SK-N-SH treated with all-trans-retinoic acid at 6 μM for 48 hours (cell line): ENCODE results near the gene ITGA8.

Source experiments
- ATAC-seq: fragments of 200-7000 bp; cut with Tn5 transposase; 3 replicates; pipeline ENCODE4 v1.9.1; 2020; ENCODE audit warnings: mild to moderate bottlenecking, moderate library complexity
- ARNTL ChIP-seq: fragments of 450-650 bp; formaldehyde crosslinking; IDR thresholded peaks from 2 replicates; pipeline ENCODE4 v1.5.0; 2020; ENCODE audit warnings: low read depth, mild to moderate bottlenecking, moderate library complexity, borderline replicate concordance
- BACH2 ChIP-seq: fragments of 250-450 bp; sonication (Bioruptor Pico); IDR thresholded peaks from 2 replicates; pipeline ENCODE4 v1.9.0; 2021; ENCODE audit warnings: mild to moderate bottlenecking, borderline replicate concordance
- CSDC2 ChIP-seq: fragments of 250-450 bp; sonication (Bioruptor Pico); IDR thresholded peaks from 2 replicates; pipeline ENCODE4 v1.5.0; 2020; ENCODE audit warnings: mild to moderate bottlenecking, moderate library complexity
- ESRRG ChIP-seq: fragments of 250-450 bp; sonication (Bioruptor Pico); IDR thresholded peaks from 2 replicates; pipeline ENCODE4 v1.6.1; 2021; ENCODE audit warnings: mild to moderate bottlenecking
- GLIS3 ChIP-seq: fragments of 250-450 bp; sonication (Bioruptor Pico); IDR thresholded peaks from 2 replicates; pipeline ENCODE4 v1.5.0; 2020; ENCODE audit warnings: mild to moderate bottlenecking, moderate library complexity
- ISL1 ChIP-seq: fragments of 250-450 bp; sonication (Bioruptor Pico); IDR thresholded peaks from 2 replicates; pipeline ENCODE4 v2.1.2; 2022; ENCODE audit warnings: mild to moderate bottlenecking, moderate library complexity
- OSR1 ChIP-seq: fragments of 250-450 bp; sonication (Bioruptor Pico); IDR thresholded peaks from 2 replicates; pipeline ENCODE4 v1.8.0; 2022; ENCODE audit warnings: moderate library complexity, mild to moderate bottlenecking, inconsistent platforms
- RARB ChIP-seq: fragments of 250-450 bp; sonication (Bioruptor Pico); IDR thresholded peaks from 2 replicates; pipeline ENCODE4 v1.8.0; 2021; ENCODE audit warnings: mild to moderate bottlenecking, moderate library complexity
- SNAI2 ChIP-seq: fragments of 250-450 bp; sonication (Bioruptor Pico); IDR thresholded peaks from 2 replicates; pipeline ENCODE4 v1.5.0; 2020; ENCODE audit warnings: mild to moderate bottlenecking, moderate library complexity
- TOX ChIP-seq: fragments of 250-450 bp; sonication (Bioruptor Pico); IDR thresholded peaks from 2 replicates; pipeline ENCODE4 v1.8.0; 2021; ENCODE audit warnings: mild to moderate bottlenecking, moderate library complexity, borderline replicate concordance
- ZC3H10 ChIP-seq: fragments of 250-450 bp; sonication (Bioruptor Pico); IDR thresholded peaks from 2 replicates; pipeline ENCODE4 v1.5.1; 2021; ENCODE audit warnings: mild to moderate bottlenecking, moderate library complexity
- ZFP3 ChIP-seq: fragments of 250-450 bp; sonication (Bioruptor Pico); IDR thresholded peaks from 2 replicates; pipeline ENCODE4 v1.5.0; 2020; ENCODE audit warnings: mild to moderate bottlenecking, moderate library complexity
- ZFP30 ChIP-seq: fragments of 450-650 bp; formaldehyde crosslinking; IDR thresholded peaks from 2 replicates; pipeline ENCODE4 v1.5.0; 2022; ENCODE audit warnings: mild to moderate bottlenecking, moderate library complexity
- ZNF565 ChIP-seq: fragments of 450-650 bp; formaldehyde crosslinking; conservative IDR thresholded peaks from 2 replicates; pipeline ENCODE4 v1.5.0; 2020; ENCODE audit warnings: low read depth, mild to moderate bottlenecking, moderate library complexity
- ZNF70 ChIP-seq: fragments of 450-650 bp; formaldehyde crosslinking; IDR thresholded peaks from 2 replicates; pipeline ENCODE4 v1.5.0; 2020; ENCODE audit warnings: mild to moderate bottlenecking, moderate library complexity
- ZNF8 ChIP-seq: fragments of 450-650 bp; formaldehyde crosslinking; IDR thresholded peaks from 2 replicates; pipeline ENCODE4 v1.5.0; 2020; ENCODE audit warnings: mild to moderate bottlenecking, moderate library complexity
- TF ChIP-seq, protein P1 (sequence below): fragments of 250-450 bp; sonication (Bioruptor Pico); IDR thresholded peaks from 2 replicates; pipeline ENCODE4 v1.5.0; 2020; ENCODE audit warnings: mild to moderate bottlenecking, moderate library complexity
- TF ChIP-seq, protein P2 (sequence below): fragments of 250-450 bp; sonication (Bioruptor Pico); IDR thresholded peaks from 2 replicates; pipeline ENCODE4 v1.5.1; 2020; ENCODE audit warnings: low read depth, mild to moderate bottlenecking, moderate library complexity
- TF ChIP-seq, protein P3 (sequence below): fragments of 250-450 bp; sonication (Bioruptor Pico); IDR thresholded peaks from 2 replicates; pipeline ENCODE4 v1.8.0; 2021; ENCODE audit warnings: low read depth, mild to moderate bottlenecking, moderate library complexity, borderline replicate concordance
- TF ChIP-seq, protein P4 (sequence below): fragments of 250-450 bp; sonication (Bioruptor Pico); IDR thresholded peaks from 2 replicates; pipeline ENCODE4 v1.8.0; 2020; ENCODE audit warnings: mild to moderate bottlenecking, moderate library complexity, borderline replicate concordance
- TF ChIP-seq, protein P5 (sequence below): fragments of 250-450 bp; sonication (Bioruptor Pico); IDR thresholded peaks from 2 replicates; pipeline ENCODE4 v1.5.1; 2021; ENCODE audit warnings: mild to moderate bottlenecking, moderate library complexity

ITGA8 gene

DNA sequence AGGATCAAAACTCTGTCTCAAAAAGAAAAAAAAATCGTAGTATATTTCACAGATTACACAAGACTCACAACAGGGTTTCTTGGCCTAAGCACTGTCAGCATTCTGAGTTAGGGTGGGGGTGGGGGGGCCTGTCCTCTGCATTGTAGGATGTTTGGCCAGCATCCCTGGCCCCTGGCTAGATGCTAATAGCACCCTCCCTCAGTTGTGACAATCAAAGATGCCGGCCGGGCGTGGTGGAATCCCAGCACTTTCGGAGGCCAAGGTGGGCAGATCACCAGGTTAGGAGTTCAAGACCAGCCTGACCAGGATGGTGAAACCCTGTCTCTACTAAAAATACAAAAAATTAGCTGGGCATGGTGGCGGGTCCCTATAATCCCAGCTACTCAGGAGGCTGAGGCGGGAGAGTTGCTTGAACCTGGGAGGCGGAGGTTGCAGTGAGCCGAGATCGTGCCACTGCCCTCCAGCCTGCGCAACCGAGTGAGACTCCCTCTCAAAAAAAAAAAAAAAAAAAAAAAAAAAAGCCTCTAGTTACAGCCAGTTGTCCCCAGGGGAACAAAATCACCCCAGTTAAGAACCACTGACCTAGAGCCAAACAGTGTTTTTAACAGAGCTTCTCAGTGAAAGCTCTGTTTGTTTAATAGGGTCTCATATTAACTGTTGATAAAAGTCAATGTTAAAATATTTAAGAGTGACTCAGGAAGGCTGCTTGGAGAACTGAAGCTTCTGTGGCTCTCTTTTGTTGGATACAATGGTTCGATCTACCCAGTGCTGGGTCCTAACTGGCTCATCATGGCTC lies 187.6 kb downstream of the ITGA8 start:
- TF ChIP-seq ZNF8 (CRISPR knock-in tag) (no peak), TOX (CRISPR knock-in tag) (no peak), ZNF565 (CRISPR knock-in tag) (no peak)
- TF ChIP-seq, all 23 proteins: peak for 0
- no peak for ATAC-seq

DNA sequence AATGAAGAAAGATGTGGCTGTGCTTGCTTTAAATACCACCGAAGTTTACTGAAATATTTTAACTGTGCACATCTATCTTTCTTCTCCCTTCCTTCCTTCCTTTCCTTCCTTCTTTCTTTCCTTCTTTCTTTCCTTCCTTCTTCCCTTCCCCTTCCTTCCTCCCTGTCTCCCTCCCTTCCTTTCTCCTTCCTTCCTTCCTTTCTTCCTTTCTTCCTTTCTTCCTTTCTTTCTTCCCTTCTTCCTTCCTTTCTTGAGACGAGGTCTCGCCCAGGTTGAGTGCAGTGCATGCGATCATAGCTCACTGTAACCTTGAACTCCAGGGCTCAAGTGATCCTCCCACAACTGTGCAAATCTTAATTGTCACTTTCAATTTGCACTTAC lies 190.9 kb downstream of the ITGA8 start:
- TF ChIP-seq, protein P1, sequence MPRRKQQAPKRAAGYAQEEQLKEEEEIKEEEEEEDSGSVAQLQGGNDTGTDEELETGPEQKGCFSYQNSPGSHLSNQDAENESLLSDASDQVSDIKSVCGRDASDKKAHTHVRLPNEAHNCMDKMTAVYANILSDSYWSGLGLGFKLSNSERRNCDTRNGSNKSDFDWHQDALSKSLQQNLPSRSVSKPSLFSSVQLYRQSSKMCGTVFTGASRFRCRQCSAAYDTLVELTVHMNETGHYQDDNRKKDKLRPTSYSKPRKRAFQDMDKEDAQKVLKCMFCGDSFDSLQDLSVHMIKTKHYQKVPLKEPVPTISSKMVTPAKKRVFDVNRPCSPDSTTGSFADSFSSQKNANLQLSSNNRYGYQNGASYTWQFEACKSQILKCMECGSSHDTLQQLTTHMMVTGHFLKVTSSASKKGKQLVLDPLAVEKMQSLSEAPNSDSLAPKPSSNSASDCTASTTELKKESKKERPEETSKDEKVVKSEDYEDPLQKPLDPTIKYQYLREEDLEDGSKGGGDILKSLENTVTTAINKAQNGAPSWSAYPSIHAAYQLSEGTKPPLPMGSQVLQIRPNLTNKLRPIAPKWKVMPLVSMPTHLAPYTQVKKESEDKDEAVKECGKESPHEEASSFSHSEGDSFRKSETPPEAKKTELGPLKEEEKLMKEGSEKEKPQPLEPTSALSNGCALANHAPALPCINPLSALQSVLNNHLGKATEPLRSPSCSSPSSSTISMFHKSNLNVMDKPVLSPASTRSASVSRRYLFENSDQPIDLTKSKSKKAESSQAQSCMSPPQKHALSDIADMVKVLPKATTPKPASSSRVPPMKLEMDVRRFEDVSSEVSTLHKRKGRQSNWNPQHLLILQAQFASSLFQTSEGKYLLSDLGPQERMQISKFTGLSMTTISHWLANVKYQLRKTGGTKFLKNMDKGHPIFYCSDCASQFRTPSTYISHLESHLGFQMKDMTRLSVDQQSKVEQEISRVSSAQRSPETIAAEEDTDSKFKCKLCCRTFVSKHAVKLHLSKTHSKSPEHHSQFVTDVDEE (CRISPR knock-in tag) = no peak
- TF ChIP-seq, protein P2, sequence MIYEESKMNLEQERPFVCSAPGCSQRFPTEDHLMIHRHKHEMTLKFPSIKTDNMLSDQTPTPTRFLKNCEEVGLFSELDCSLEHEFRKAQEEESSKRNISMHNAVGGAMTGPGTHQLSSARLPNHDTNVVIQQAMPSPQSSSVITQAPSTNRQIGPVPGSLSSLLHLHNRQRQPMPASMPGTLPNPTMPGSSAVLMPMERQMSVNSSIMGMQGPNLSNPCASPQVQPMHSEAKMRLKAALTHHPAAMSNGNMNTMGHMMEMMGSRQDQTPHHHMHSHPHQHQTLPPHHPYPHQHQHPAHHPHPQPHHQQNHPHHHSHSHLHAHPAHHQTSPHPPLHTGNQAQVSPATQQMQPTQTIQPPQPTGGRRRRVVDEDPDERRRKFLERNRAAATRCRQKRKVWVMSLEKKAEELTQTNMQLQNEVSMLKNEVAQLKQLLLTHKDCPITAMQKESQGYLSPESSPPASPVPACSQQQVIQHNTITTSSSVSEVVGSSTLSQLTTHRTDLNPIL (CRISPR knock-in tag) = no peak
- TF ChIP-seq GLIS3 (CRISPR knock-in tag) = no peak
- no peak for TF ChIP-seq ZNF565 (CRISPR knock-in tag)
- no peak for TF ChIP-seq ARNTL (CRISPR knock-in tag)
- TF ChIP-seq ZC3H10 (CRISPR knock-in tag) = no peak
- no peak for TF ChIP-seq CSDC2
- TF ChIP-seq, protein P3, sequence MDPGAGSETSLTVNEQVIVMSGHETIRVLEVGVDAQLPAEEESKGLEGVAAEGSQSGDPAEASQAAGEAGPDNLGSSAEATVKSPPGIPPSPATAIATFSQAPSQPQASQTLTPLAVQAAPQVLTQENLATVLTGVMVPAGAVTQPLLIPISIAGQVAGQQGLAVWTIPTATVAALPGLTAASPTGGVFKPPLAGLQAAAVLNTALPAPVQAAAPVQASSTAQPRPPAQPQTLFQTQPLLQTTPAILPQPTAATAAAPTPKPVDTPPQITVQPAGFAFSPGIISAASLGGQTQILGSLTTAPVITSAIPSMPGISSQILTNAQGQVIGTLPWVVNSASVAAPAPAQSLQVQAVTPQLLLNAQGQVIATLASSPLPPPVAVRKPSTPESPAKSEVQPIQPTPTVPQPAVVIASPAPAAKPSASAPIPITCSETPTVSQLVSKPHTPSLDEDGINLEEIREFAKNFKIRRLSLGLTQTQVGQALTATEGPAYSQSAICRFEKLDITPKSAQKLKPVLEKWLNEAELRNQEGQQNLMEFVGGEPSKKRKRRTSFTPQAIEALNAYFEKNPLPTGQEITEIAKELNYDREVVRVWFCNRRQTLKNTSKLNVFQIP (CRISPR knock-in tag) = no peak
- no peak for TF ChIP-seq ISL1
- no peak for TF ChIP-seq BACH2
- ATAC-seq = no peak

DNA sequence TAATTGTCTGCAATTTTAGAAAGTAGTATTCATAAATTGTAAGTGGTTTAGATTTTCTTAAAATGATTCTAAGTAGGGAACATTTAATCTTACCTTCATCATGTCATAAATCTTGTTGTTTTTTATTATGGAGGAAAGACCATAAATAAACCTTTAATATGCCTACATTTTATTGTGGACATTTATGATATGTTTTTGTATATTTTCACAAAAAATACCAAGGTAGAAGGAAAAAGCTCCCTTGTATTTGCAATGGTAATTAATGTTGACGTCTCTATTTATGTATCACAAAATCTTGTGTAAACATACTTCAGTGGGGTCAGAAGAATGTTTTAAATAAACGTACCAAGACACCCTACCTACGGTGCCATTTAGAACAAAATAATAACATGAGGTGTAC lies 193.0 kb downstream of the ITGA8 start:
- TF ChIP-seq ZFP3 (CRISPR knock-in tag) (no peak), ARNTL (CRISPR knock-in tag) (no peak), BACH2 (no peak), ZNF8 (CRISPR knock-in tag) (no peak), ZC3H10 (CRISPR knock-in tag) (no peak), ZNF70 (CRISPR knock-in tag) (no peak), ZFP30 (no peak), OSR1 (CRISPR knock-in tag) (no peak), ISL1 (no peak), RARB (CRISPR knock-in tag) (no peak), SNAI2 (CRISPR knock-in tag) (no peak), CSDC2 (no peak), GLIS3 (CRISPR knock-in tag) (no peak), ZNF565 (CRISPR knock-in tag) (no peak), ESRRG (CRISPR knock-in tag) (no peak)
- TF ChIP-seq, protein P4, sequence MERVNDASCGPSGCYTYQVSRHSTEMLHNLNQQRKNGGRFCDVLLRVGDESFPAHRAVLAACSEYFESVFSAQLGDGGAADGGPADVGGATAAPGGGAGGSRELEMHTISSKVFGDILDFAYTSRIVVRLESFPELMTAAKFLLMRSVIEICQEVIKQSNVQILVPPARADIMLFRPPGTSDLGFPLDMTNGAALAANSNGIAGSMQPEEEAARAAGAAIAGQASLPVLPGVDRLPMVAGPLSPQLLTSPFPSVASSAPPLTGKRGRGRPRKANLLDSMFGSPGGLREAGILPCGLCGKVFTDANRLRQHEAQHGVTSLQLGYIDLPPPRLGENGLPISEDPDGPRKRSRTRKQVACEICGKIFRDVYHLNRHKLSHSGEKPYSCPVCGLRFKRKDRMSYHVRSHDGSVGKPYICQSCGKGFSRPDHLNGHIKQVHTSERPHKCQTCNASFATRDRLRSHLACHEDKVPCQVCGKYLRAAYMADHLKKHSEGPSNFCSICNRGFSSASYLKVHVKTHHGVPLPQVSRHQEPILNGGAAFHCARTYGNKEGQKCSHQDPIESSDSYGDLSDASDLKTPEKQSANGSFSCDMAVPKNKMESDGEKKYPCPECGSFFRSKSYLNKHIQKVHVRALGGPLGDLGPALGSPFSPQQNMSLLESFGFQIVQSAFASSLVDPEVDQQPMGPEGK (CRISPR knock-in tag) = no peak
- TF ChIP-seq, protein P3 (CRISPR knock-in tag) = no peak
- TF ChIP-seq, protein P1 (CRISPR knock-in tag) = no peak
- TF ChIP-seq, protein P5, sequence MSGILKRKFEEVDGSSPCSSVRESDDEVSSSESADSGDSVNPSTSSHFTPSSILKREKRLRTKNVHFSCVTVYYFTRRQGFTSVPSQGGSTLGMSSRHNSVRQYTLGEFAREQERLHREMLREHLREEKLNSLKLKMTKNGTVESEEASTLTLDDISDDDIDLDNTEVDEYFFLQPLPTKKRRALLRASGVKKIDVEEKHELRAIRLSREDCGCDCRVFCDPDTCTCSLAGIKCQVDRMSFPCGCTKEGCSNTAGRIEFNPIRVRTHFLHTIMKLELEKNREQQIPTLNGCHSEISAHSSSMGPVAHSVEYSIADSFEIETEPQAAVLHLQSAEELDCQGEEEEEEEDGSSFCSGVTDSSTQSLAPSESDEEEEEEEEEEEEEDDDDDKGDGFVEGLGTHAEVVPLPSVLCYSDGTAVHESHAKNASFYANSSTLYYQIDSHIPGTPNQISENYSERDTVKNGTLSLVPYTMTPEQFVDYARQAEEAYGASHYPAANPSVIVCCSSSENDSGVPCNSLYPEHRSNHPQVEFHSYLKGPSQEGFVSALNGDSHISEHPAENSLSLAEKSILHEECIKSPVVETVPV = no peak
- TF ChIP-seq, protein P2 (CRISPR knock-in tag) = no peak
- ATAC-seq = no peak
